B cell (primary cell): ENCODE results near the gene ADAMTS12.

Experiments
- CTCF ChIP-seq: fragments of 200-600 bp; IDR thresholded peaks from one replicate; pipeline ENCODE4 v1.8.0; 2022; ENCODE audit warnings: antibody characterized with exemption, mild to moderate bottlenecking
- EZH2 ChIP-seq: IDR thresholded peaks from 2 replicates; pipeline ENCODE4 v1.6.1; 2012; ENCODE audit warnings: borderline replicate concordance, low read depth, mild to moderate bottlenecking, moderate library complexity, low read length; ENCODE audit not compliant: insufficient read depth, poor library complexity, severe bottlenecking

GRCh38 chr5:33795496-33795895, 96.3 kb downstream of the ADAMTS12 start:
- TF ChIP-seq CTCF (no peak), EZH2 (no peak)
